ENCODE measurements around the gene DOCK8.

DNA sequence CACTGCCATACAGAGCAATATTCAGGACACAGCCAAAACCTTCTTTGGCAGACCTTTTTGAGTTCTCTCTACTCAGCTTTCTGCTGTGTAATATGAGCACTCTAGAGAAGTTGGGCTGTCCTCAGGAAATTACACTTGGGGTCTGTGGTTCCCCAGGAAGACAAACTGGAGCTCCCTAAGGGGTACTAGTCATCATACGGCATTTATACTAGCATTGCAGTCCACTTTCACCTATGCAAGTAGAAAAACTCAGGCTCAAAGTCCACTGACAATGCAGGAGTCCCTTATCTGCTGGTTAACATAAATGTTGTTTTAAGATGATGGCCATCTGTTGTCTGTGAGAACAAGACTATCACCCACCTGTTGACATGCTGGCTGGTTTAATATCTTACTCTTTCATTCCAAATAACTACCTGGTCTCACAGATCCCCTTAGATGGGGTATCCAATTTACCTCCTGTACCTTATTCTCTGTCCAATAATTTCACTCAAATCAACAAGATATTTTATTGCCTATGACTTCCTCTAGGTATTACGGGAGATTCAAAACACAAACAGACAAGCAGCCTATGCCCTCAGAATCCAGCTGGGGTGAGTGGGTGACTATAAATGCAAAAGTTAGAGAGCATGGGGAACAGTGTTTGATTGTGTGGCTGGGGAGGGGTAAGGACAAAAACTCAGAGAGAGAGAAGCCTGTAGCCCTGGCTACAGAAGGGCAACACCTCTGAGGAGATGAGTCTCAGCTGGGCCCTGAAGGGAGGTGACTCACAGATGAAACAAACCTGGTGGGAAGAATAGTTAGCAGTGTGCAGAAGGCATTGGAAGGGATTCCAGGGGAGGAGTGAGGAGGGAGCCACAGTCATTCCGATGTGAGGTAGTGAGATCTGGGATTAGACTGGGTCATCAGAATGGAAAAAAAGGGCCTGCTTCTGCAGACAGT is 10.2 kb downstream of the DOCK8 start:
- TF ChIP-seq, protein P1, sequence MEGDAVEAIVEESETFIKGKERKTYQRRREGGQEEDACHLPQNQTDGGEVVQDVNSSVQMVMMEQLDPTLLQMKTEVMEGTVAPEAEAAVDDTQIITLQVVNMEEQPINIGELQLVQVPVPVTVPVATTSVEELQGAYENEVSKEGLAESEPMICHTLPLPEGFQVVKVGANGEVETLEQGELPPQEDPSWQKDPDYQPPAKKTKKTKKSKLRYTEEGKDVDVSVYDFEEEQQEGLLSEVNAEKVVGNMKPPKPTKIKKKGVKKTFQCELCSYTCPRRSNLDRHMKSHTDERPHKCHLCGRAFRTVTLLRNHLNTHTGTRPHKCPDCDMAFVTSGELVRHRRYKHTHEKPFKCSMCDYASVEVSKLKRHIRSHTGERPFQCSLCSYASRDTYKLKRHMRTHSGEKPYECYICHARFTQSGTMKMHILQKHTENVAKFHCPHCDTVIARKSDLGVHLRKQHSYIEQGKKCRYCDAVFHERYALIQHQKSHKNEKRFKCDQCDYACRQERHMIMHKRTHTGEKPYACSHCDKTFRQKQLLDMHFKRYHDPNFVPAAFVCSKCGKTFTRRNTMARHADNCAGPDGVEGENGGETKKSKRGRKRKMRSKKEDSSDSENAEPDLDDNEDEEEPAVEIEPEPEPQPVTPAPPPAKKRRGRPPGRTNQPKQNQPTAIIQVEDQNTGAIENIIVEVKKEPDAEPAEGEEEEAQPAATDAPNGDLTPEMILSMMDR (IDR thresholded peaks at IDR 0.05): no peak
- no peak for TF ChIP-seq POLR2A (IDR thresholded peaks at IDR 0.05)
- no peak for TF ChIP-seq EP300 (IDR thresholded peaks at IDR 0.05)
- no peak for TF ChIP-seq POLR2AphosphoS5 (IDR thresholded peaks at IDR 0.05)
